LNCAP (cell line): ENCODE results near the gene RPL13A.
A peak's percentile ranks its signal among the peaks of the same experiment; 100 is the strongest.

Experiments
- CTCF ChIP-seq: fragments of 450-650 bp; IDR thresholded peaks from 2 replicates; pipeline ENCODE4 v1.5.1; 2017; ENCODE audit warnings: mild to moderate bottlenecking

The RPL13A gene

GRCh38 chr19:49497789-49498103 is 10.3 kb downstream of the RPL13A start:
- TF ChIP-seq CTCF: no peak

GRCh38 chr19:49498475-49498874 is 11.1 kb downstream of the RPL13A start:
- TF ChIP-seq CTCF: no peak

GRCh38 chr19:49499030-49499670 is 11.7 kb downstream of the RPL13A start:
- no peak for TF ChIP-seq CTCF

- TF ChIP-seq CTCF: peak; percentile 77
Measured at GRCh38 chr19:49502866-49503581, 15.6 kb downstream of the RPL13A start.

- TF ChIP-seq CTCF: no peak
Measured at GRCh38 chr19:49503582-49503962, 16.2 kb downstream of the RPL13A start.

- TF ChIP-seq CTCF: peak; percentile 90
Measured at GRCh38 chr19:49506575-49507105, 19.2 kb downstream of the RPL13A start.

GRCh38 chr19:49507803-49508494 is 20.5 kb downstream of the RPL13A start:
- TF ChIP-seq CTCF: no peak
